ENCODE measurements around the gene CBLB.

Gene CBLB

DNA sequence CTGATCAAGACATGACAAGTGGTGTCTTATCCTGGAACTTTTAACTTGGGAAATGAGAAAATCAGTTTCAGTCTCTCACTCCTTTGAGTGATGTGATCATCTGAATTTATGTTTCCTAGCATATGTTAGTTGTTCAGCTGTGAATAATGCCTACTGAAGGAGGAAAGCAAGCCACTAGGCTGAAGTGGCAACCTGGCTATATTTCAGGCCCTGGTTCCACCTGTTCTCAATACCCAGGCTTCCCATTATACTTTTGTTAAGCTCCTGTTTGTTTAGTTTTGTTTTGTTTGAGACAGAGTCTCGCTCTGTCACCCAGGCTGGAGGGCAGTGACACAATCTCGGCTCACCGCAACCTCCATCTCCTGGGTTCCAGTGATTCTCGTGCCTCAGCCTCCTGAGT is 258.3 kb downstream of the CBLB start:
- Histone ChIP-seq H3K9me3 (ENCODE audit: low read depth, low read length) (no peaks in the 10 kb centered on the region), H3K4me3 (no peak overlapping the region), H3K27ac (no peak overlapping the region), H3K9ac (ENCODE audit: insufficient read length) (no peak overlapping the region), H3K36me3 (ENCODE audit: insufficient read depth, low read length) (no peaks in the 10 kb centered on the region)
- TF ChIP-seq FOXP2 (optimal IDR thresholded peaks at IDR 0.05; ENCODE audit: control extremely low read depth, extremely low read length, insufficient read depth), result no peak
- TF ChIP-seq EZH2 (IDR thresholded peaks at IDR 0.05), result no peak
- no peak for TF ChIP-seq POLR2AphosphoS5 (IDR thresholded peaks at IDR 0.05; ENCODE audit: borderline replicate concordance, low read depth, low read length)
- no peak for DNase-seq (ENCODE audit: low read depth, low spot score)

- DNase-seq (ENCODE audit: low read depth, low spot score), result no peak
- Histone ChIP-seq H3K4me3 (no peak overlapping the region), H3K9me3 (ENCODE audit: low read depth, low read length) (no peaks in the 10 kb centered on the region), H3K9ac (ENCODE audit: insufficient read length) (no peak overlapping the region), H3K36me3 (ENCODE audit: insufficient read depth, low read length) (no peaks in the 10 kb centered on the region), H3K27ac (no peak overlapping the region)
- no peak for TF ChIP-seq EZH2 (IDR thresholded peaks at IDR 0.05)
- no peak for TF ChIP-seq POLR2AphosphoS5 (IDR thresholded peaks at IDR 0.05; ENCODE audit: borderline replicate concordance, low read depth, low read length)
- no peak for TF ChIP-seq FOXP2 (optimal IDR thresholded peaks at IDR 0.05; ENCODE audit: control extremely low read depth, extremely low read length, insufficient read depth)
Measured at GRCh38 chr3:105608623-105609022, 260.2 kb downstream of the CBLB start.

GRCh38 chr3:105606016-105606415 is 262.8 kb downstream of the CBLB start:
- no peak for TF ChIP-seq EZH2 (IDR thresholded peaks at IDR 0.05)
- TF ChIP-seq FOXP2 (optimal IDR thresholded peaks at IDR 0.05; ENCODE audit: control extremely low read depth, extremely low read length, insufficient read depth), result no peak
- no peak for TF ChIP-seq POLR2AphosphoS5 (IDR thresholded peaks at IDR 0.05; ENCODE audit: borderline replicate concordance, low read depth, low read length)
- Histone ChIP-seq H3K9ac (ENCODE audit: insufficient read length) (no peak overlapping the region), H3K9me3 (ENCODE audit: low read depth, low read length) (no peaks in the 10 kb centered on the region), H3K27ac (no peak overlapping the region), H3K4me3 (no peak overlapping the region), H3K36me3 (ENCODE audit: insufficient read depth, low read length) (no peaks in the 10 kb centered on the region)
- no peak for DNase-seq (ENCODE audit: low read depth, low spot score)
